SK-N-SH treated with all-trans-retinoic acid at 6 μM for 48 hours (cell line): ENCODE measurements around the gene URB1.

Experiments used
- ATAC-seq: fragments of 200-7000 bp; cut with Tn5 transposase; 3 replicates; pipeline ENCODE4 v1.9.1; 2020; ENCODE audit warnings: mild to moderate bottlenecking, moderate library complexity
- ARNTL ChIP-seq: fragments of 450-650 bp; formaldehyde crosslinking; IDR thresholded peaks from 2 replicates; pipeline ENCODE4 v1.5.0; 2020; ENCODE audit warnings: low read depth, mild to moderate bottlenecking, moderate library complexity, borderline replicate concordance
- BACH2 ChIP-seq: fragments of 250-450 bp; sonication (Bioruptor Pico); IDR thresholded peaks from 2 replicates; pipeline ENCODE4 v1.9.0; 2021; ENCODE audit warnings: mild to moderate bottlenecking, borderline replicate concordance
- GLIS3 ChIP-seq: fragments of 250-450 bp; sonication (Bioruptor Pico); IDR thresholded peaks from 2 replicates; pipeline ENCODE4 v1.5.0; 2020; ENCODE audit warnings: mild to moderate bottlenecking, moderate library complexity
- ISL1 ChIP-seq: fragments of 250-450 bp; sonication (Bioruptor Pico); IDR thresholded peaks from 2 replicates; pipeline ENCODE4 v2.1.2; 2022; ENCODE audit warnings: mild to moderate bottlenecking, moderate library complexity
- OSR1 ChIP-seq: fragments of 250-450 bp; sonication (Bioruptor Pico); IDR thresholded peaks from 2 replicates; pipeline ENCODE4 v1.8.0; 2022; ENCODE audit warnings: moderate library complexity, mild to moderate bottlenecking, inconsistent platforms
- PPARA ChIP-seq: fragments of 250-450 bp; sonication (Bioruptor Pico); IDR thresholded peaks from 2 replicates; pipeline ENCODE4 v1.5.0; 2020; ENCODE audit warnings: mild to moderate bottlenecking, borderline replicate concordance
- RARB ChIP-seq: fragments of 250-450 bp; sonication (Bioruptor Pico); IDR thresholded peaks from 2 replicates; pipeline ENCODE4 v1.8.0; 2021; ENCODE audit warnings: mild to moderate bottlenecking, moderate library complexity
- TCF4 ChIP-seq: fragments of 250-450 bp; sonication (Bioruptor Pico); IDR thresholded peaks from 2 replicates; pipeline ENCODE4 v1.8.0; 2021; ENCODE audit warnings: mild to moderate bottlenecking, moderate library complexity, borderline replicate concordance
- TOX ChIP-seq: fragments of 250-450 bp; sonication (Bioruptor Pico); IDR thresholded peaks from 2 replicates; pipeline ENCODE4 v1.8.0; 2021; ENCODE audit warnings: mild to moderate bottlenecking, moderate library complexity, borderline replicate concordance
- ZC3H10 ChIP-seq: fragments of 250-450 bp; sonication (Bioruptor Pico); IDR thresholded peaks from 2 replicates; pipeline ENCODE4 v1.5.1; 2021; ENCODE audit warnings: mild to moderate bottlenecking, moderate library complexity
- ZFP30 ChIP-seq: fragments of 450-650 bp; formaldehyde crosslinking; IDR thresholded peaks from 2 replicates; pipeline ENCODE4 v1.5.0; 2022; ENCODE audit warnings: mild to moderate bottlenecking, moderate library complexity
- ZNF8 ChIP-seq: fragments of 450-650 bp; formaldehyde crosslinking; IDR thresholded peaks from 2 replicates; pipeline ENCODE4 v1.5.0; 2020; ENCODE audit warnings: mild to moderate bottlenecking, moderate library complexity
- TF ChIP-seq, protein P1 (sequence below): fragments of 250-450 bp; sonication (Bioruptor Pico); IDR thresholded peaks from 2 replicates; pipeline ENCODE4 v1.5.1; 2020; ENCODE audit warnings: low read depth, mild to moderate bottlenecking, moderate library complexity
- TF ChIP-seq, protein P2 (sequence below): fragments of 250-450 bp; sonication (Bioruptor Pico); IDR thresholded peaks from 2 replicates; pipeline ENCODE4 v1.5.0; 2020; ENCODE audit warnings: mild to moderate bottlenecking, moderate library complexity
- TF ChIP-seq, protein P3 (sequence below): fragments of 250-450 bp; sonication (Bioruptor Pico); IDR thresholded peaks from 2 replicates; pipeline ENCODE4 v1.8.0; 2020; ENCODE audit warnings: mild to moderate bottlenecking, moderate library complexity, borderline replicate concordance

Gene URB1

GRCh38 chr21:32307706-32308105, 85.1 kb downstream of the URB1 start:
- TF ChIP-seq, protein P1, sequence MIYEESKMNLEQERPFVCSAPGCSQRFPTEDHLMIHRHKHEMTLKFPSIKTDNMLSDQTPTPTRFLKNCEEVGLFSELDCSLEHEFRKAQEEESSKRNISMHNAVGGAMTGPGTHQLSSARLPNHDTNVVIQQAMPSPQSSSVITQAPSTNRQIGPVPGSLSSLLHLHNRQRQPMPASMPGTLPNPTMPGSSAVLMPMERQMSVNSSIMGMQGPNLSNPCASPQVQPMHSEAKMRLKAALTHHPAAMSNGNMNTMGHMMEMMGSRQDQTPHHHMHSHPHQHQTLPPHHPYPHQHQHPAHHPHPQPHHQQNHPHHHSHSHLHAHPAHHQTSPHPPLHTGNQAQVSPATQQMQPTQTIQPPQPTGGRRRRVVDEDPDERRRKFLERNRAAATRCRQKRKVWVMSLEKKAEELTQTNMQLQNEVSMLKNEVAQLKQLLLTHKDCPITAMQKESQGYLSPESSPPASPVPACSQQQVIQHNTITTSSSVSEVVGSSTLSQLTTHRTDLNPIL, result no peak
- TF ChIP-seq TOX (CRISPR knock-in tag), result no peak
- no peak for TF ChIP-seq ISL1 (CRISPR knock-in tag)
- TF ChIP-seq, protein P2, sequence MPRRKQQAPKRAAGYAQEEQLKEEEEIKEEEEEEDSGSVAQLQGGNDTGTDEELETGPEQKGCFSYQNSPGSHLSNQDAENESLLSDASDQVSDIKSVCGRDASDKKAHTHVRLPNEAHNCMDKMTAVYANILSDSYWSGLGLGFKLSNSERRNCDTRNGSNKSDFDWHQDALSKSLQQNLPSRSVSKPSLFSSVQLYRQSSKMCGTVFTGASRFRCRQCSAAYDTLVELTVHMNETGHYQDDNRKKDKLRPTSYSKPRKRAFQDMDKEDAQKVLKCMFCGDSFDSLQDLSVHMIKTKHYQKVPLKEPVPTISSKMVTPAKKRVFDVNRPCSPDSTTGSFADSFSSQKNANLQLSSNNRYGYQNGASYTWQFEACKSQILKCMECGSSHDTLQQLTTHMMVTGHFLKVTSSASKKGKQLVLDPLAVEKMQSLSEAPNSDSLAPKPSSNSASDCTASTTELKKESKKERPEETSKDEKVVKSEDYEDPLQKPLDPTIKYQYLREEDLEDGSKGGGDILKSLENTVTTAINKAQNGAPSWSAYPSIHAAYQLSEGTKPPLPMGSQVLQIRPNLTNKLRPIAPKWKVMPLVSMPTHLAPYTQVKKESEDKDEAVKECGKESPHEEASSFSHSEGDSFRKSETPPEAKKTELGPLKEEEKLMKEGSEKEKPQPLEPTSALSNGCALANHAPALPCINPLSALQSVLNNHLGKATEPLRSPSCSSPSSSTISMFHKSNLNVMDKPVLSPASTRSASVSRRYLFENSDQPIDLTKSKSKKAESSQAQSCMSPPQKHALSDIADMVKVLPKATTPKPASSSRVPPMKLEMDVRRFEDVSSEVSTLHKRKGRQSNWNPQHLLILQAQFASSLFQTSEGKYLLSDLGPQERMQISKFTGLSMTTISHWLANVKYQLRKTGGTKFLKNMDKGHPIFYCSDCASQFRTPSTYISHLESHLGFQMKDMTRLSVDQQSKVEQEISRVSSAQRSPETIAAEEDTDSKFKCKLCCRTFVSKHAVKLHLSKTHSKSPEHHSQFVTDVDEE, result no peak
- TF ChIP-seq ARNTL (CRISPR knock-in tag), result no peak
- no peak for TF ChIP-seq ZFP30 (CRISPR knock-in tag)
- no peak for TF ChIP-seq ZC3H10
- no peak for TF ChIP-seq PPARA (CRISPR knock-in tag)
- no peak for TF ChIP-seq ZNF8 (CRISPR knock-in tag)
- TF ChIP-seq, protein P3, sequence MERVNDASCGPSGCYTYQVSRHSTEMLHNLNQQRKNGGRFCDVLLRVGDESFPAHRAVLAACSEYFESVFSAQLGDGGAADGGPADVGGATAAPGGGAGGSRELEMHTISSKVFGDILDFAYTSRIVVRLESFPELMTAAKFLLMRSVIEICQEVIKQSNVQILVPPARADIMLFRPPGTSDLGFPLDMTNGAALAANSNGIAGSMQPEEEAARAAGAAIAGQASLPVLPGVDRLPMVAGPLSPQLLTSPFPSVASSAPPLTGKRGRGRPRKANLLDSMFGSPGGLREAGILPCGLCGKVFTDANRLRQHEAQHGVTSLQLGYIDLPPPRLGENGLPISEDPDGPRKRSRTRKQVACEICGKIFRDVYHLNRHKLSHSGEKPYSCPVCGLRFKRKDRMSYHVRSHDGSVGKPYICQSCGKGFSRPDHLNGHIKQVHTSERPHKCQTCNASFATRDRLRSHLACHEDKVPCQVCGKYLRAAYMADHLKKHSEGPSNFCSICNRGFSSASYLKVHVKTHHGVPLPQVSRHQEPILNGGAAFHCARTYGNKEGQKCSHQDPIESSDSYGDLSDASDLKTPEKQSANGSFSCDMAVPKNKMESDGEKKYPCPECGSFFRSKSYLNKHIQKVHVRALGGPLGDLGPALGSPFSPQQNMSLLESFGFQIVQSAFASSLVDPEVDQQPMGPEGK (CRISPR knock-in tag), result no peak
- TF ChIP-seq RARB (CRISPR knock-in tag), result no peak
- TF ChIP-seq TCF4 (CRISPR knock-in tag), result no peak
- no peak for ATAC-seq

DNA sequence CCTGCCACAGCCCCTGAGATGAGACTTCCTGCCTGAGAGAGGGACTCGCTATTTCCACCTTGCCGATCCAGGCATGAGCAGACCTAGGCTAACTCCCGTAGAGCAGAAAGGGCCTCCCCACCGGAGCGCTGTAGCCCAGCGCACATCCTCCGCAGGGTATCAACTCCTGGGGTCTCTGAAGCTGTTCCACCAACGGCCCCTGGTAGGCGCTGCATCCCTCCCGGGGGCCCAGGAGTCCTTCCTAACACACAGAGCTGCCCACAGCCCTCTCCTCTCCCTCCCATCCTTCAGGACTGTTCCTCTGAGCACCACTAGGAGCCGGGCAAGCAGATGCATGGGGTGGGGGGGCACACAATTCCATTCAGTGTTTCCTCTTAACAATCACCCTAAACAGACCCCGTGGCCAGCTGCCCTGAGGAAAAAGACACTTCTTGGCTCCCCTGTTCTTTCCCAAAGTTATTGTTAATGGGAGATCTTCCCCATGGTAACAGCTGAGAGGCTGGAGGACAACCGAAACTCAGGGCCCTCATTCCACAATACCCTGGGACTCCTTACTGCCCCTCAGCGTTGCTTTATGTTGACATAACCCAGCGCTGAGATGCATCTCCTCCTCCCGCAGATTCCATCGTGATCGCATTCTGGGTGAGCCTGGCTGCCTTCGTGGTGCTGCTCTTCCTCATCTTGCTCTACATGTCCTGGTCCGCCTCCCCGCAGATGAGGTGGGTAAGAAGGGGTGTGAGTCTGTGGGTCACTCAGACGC, 86.6 kb downstream of the URB1 start:
- TF ChIP-seq GLIS3 (CRISPR knock-in tag) (no peak), RARB (CRISPR knock-in tag) (no peak)
- TF ChIP-seq, all 23 proteins: peak for 0
- ATAC-seq, result peak; percentile 26

- ATAC-seq, result no peak
- TF ChIP-seq, protein P1, result no peak
- TF ChIP-seq, protein P3 (CRISPR knock-in tag), result no peak
- TF ChIP-seq BACH2 (CRISPR knock-in tag) (no peak), ZFP30 (CRISPR knock-in tag) (no peak), OSR1 (CRISPR knock-in tag) (no peak), PPARA (CRISPR knock-in tag) (no peak), TOX (CRISPR knock-in tag) (no peak), ZNF8 (CRISPR knock-in tag) (no peak), ARNTL (CRISPR knock-in tag) (no peak)
- TF ChIP-seq, protein P2, result no peak
These were observed 87.8 kb downstream of the URB1 start for GRCh38 chr21:32304998-32305397.
